ENCODE measurements around the gene RB1. TPM values are rescaled to one million over a fixed set of nuclear protein-coding genes. Genes with fewer than 3 reads are reported as not detected.

Gene RB1
- total RNA-seq, 1 experiment from 2014 or later = 43.4 TPM

DNA sequence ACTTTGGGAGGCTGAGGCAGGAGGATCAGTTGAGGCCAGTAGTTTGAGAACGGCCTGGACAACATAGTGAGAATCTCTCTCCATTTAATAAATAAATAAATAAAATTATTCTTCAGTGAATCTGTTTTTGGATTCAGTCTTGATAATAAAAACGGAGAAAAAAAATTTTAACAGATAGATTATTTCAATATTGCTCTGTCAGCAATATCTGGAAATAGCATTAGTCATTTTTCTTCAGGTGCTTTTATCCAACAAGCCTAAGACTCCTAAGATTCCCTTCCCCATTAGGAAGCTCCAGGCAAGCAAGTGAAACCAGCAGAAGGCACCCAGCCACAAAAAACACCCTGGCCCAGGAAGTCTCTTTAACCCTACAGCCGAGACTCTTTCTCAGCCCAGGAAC is 130.6 kb downstream of the RB1 start:
- Mint-ChIP-seq H3K4me1 (ENCODE audit: insufficient read depth, unreplicated experiment) (peaks cover 20% of the 10 kb centered on the region), H3K27ac (ENCODE audit: low read depth, unreplicated experiment) (no peak overlapping the region), H3K36me3 (ENCODE audit: insufficient read depth, unreplicated experiment) (peaks cover 23% of the 10 kb centered on the region), H3K9me3 (ENCODE audit: unreplicated experiment) (no peaks in the 10 kb centered on the region), H3K4me3 (ENCODE audit: unreplicated experiment) (no peak overlapping the region), H3K27me3 (ENCODE audit: insufficient read depth, unreplicated experiment) (no peaks in the 10 kb centered on the region)
- POLR2A ChIA-PET = interaction anchor here (1.2 to 1.8 kb wide), 4 partner anchors 22 to 98 kb away, joined by 3 to 6 read pairs (median 4); partner anchors contain the start of genes LPAR6 and RCBTB2
- BruUV-seq (replicated peaks) = no TSS peak
- TF ChIP-seq, protein P1, sequence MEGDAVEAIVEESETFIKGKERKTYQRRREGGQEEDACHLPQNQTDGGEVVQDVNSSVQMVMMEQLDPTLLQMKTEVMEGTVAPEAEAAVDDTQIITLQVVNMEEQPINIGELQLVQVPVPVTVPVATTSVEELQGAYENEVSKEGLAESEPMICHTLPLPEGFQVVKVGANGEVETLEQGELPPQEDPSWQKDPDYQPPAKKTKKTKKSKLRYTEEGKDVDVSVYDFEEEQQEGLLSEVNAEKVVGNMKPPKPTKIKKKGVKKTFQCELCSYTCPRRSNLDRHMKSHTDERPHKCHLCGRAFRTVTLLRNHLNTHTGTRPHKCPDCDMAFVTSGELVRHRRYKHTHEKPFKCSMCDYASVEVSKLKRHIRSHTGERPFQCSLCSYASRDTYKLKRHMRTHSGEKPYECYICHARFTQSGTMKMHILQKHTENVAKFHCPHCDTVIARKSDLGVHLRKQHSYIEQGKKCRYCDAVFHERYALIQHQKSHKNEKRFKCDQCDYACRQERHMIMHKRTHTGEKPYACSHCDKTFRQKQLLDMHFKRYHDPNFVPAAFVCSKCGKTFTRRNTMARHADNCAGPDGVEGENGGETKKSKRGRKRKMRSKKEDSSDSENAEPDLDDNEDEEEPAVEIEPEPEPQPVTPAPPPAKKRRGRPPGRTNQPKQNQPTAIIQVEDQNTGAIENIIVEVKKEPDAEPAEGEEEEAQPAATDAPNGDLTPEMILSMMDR (IDR thresholded peaks at IDR 0.05; ENCODE audit: unreplicated experiment) = no peak
- DNase-seq (ENCODE audit: unreplicated experiment) = no peak
- intact Hi-C loops (cut with micrococcal nuclease) = no loop called here
- CTCF ChIA-PET = no interaction called here

DNA sequence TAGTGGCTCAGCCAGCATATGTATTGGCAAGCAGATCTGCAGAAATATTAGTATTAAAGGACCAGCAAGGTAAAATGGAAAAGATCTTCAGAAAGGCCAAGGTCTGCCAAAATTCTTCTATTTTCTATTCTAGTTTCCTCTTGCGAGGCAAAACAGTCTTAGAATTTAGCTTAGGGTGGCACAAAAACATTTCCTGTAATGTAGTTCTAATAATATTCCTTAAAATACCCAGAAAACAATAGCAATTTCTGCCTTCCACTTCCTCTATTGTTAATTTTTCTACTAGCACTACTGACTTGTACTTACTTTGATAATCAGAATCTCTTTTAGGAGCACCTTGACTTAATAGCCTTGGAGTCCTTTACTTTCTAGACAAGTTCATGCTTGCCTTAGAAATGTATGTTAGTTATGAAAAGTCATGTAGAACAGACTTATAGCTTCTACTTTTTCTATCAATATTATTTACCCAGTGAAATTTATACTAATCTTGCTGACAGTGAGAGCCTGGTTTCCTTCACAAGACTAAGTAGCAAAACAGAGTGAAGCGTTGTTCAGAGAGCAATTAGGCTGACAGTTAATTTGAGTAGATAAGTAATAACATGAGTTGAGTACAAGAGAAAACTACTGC is 133.2 kb downstream of the RB1 start:
- ChIA-PET CTCF (interaction anchor here (0.7 to 1.1 kb wide), 2 partner anchors 146 to 424 kb away, joined by 4 to 6 read pairs; no protein-coding TSS in a partner anchor), POLR2A (interaction anchor here (0.7 to 2.1 kb wide), 12 partner anchors 8 to 132 kb away, joined by 3 to 14 read pairs (median 5); partner anchors contain the start of genes LPAR6 and RCBTB2)
- TF ChIP-seq, protein P1 (IDR thresholded peaks at IDR 0.05; ENCODE audit: unreplicated experiment) = no peak
- intact Hi-C loops (cut with micrococcal nuclease) = no loop called here
- H3K27ac Mint-ChIP-seq (ENCODE audit: low read depth, unreplicated experiment) = peak overlapping the region; percentile 86
- no TSS peak for BruUV-seq (replicated peaks)
- H3K4me1 Mint-ChIP-seq (ENCODE audit: insufficient read depth, unreplicated experiment) = peaks cover 19% of the 10 kb centered on the region
- H3K27me3 Mint-ChIP-seq (ENCODE audit: insufficient read depth, unreplicated experiment) = no peaks in the 10 kb centered on the region
- peak overlapping the region; percentile 37 for H3K4me3 Mint-ChIP-seq (ENCODE audit: unreplicated experiment)
- no peaks in the 10 kb centered on the region for H3K9me3 Mint-ChIP-seq (ENCODE audit: unreplicated experiment)
- H3K36me3 Mint-ChIP-seq (ENCODE audit: insufficient read depth, unreplicated experiment) = peaks cover 23% of the 10 kb centered on the region
- DNase-seq (ENCODE audit: unreplicated experiment) = peak; percentile 8

DNA sequence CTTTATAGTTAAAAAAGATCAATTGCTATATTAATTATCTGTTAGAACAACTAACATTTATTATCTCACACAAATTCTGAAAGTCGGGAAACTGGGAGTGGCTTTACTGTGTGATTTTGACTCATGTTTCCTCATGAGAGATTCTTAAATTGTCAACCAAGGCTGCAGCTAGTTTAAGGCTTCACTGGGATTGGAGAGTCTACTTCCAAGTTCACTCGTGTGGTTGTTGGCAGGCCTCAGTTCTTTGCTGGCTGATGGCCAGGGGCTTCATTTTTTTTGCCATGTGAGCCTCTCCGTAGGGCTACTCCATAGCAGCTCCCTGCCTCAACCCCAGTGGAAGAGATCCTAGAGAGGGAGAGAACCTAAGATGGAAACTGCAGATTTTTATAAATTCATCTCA is 133.8 kb downstream of the RB1 start:
- peak; percentile 44 for DNase-seq (ENCODE audit: unreplicated experiment)
- H3K4me3 Mint-ChIP-seq (ENCODE audit: unreplicated experiment) = no peak overlapping the region
- no TSS peak for BruUV-seq (replicated peaks)
- H3K27ac Mint-ChIP-seq (ENCODE audit: low read depth, unreplicated experiment) = peak overlapping the region; percentile 86
- intact Hi-C loops (cut with micrococcal nuclease) = no loop called here
- peaks cover 18% of the 10 kb centered on the region for H3K36me3 Mint-ChIP-seq (ENCODE audit: insufficient read depth, unreplicated experiment)
- TF ChIP-seq, protein P1 (IDR thresholded peaks at IDR 0.05; ENCODE audit: unreplicated experiment) = no peak
- peaks cover 13% of the 10 kb centered on the region for H3K4me1 Mint-ChIP-seq (ENCODE audit: insufficient read depth, unreplicated experiment)
- H3K9me3 Mint-ChIP-seq (ENCODE audit: unreplicated experiment) = no peaks in the 10 kb centered on the region
- ChIA-PET CTCF (interaction anchor here (0.9 to 1.1 kb wide), 2 partner anchors 11 to 145 kb away, joined by 3 to 6 read pairs; no protein-coding TSS in a partner anchor), POLR2A (interaction anchor here (0.6 to 2.1 kb wide), 10 partner anchors 11 to 182 kb away, joined by 3 to 14 read pairs (median 6); partner anchors contain the start of genes LPAR6 and RCBTB2)
- H3K27me3 Mint-ChIP-seq (ENCODE audit: insufficient read depth, unreplicated experiment) = no peaks in the 10 kb centered on the region

DNA sequence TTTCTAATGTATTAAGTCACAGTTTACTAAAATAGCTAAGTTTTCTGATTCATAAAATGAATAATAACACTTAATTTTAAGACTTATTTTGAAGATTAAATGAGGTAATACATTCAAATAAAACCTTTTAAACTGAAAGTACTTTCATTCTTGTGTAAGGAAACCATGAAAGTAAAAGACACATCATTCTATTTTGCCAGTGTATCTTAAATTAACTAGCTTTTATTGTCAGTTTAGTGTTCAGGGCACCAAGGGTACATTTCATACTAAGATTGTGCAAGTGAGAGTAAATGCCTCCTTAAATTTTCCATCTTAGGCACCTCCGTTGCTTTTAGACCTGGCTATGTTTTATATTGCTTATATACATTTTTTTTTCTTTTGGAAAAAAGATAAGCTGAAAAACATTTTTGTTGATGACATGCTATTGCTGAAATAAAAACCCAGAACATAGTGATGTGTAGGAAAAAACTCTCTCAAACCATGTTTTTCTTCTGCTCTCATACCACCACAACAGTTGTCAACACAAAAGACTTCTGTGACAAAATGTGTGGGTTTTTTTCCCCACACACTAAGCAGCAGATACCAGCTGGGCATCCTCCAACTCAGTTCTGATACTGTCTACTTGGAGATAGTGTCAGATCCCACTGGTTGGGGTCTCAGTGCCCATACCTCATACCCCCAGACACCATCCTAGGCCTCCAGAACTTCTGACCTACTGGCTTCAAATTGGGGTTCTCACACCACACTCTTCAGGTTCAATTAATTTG is 140.1 kb downstream of the RB1 start:
- CTCF ChIA-PET = interaction anchor here (0.6 to 1.1 kb wide), 3 partner anchors 8 to 97 kb away, joined by 3 to 4 read pairs (median 3); no protein-coding TSS in a partner anchor
- intact Hi-C loops (cut with micrococcal nuclease) = no loop called here
- no peaks in the 10 kb centered on the region for H3K9me3 Mint-ChIP-seq (ENCODE audit: unreplicated experiment)

More for the DNA sequence above, 140.1 kb downstream of the RB1 start:
- H3K4me3 Mint-ChIP-seq (ENCODE audit: unreplicated experiment) = no peak overlapping the region
- no peak for DNase-seq (ENCODE audit: unreplicated experiment)
- H3K4me1 Mint-ChIP-seq (ENCODE audit: insufficient read depth, unreplicated experiment) = peaks cover 7% of the 10 kb centered on the region
- TF ChIP-seq, protein P1 (IDR thresholded peaks at IDR 0.05; ENCODE audit: unreplicated experiment) = no peak
- H3K27me3 Mint-ChIP-seq (ENCODE audit: insufficient read depth, unreplicated experiment) = no peaks in the 10 kb centered on the region
- POLR2A ChIA-PET = interaction anchor here (0.7 to 1.6 kb wide), 4 partner anchors 11 to 129 kb away, joined by 3 to 6 read pairs (median 4); partner anchors contain the start of genes LPAR6 and RCBTB2
- no TSS peak for BruUV-seq (replicated peaks)
- no peak overlapping the region for H3K27ac Mint-ChIP-seq (ENCODE audit: low read depth, unreplicated experiment)
- H3K36me3 Mint-ChIP-seq (ENCODE audit: insufficient read depth, unreplicated experiment) = peaks cover 7% of the 10 kb centered on the region

Measured in MCF 10A (cell line).